GM19240 (cell line): ENCODE results near the gene RNF135.
A peak's percentile ranks its signal among the peaks of the same experiment; 100 is the strongest.
"Not testable (repeated sequence)": the region's sequence is repeated elsewhere in the genome, so short reads cannot be mapped to it uniquely, and the experiment has no call there.

Experiments used
- DNase-seq: peaks from one replicate; pipeline ENCODE4 v3.0.0; 2011; ENCODE audit warnings: low spot score; ENCODE audit not compliant: insufficient read length

RNF135 gene

GRCh38 chr17:30997842-30998241 is 27.0 kb downstream of the RNF135 start:
- no peak for DNase-seq

GRCh38 chr17:31002047-31002446 is 31.2 kb downstream of the RNF135 start:
- no peak for DNase-seq

DNA sequence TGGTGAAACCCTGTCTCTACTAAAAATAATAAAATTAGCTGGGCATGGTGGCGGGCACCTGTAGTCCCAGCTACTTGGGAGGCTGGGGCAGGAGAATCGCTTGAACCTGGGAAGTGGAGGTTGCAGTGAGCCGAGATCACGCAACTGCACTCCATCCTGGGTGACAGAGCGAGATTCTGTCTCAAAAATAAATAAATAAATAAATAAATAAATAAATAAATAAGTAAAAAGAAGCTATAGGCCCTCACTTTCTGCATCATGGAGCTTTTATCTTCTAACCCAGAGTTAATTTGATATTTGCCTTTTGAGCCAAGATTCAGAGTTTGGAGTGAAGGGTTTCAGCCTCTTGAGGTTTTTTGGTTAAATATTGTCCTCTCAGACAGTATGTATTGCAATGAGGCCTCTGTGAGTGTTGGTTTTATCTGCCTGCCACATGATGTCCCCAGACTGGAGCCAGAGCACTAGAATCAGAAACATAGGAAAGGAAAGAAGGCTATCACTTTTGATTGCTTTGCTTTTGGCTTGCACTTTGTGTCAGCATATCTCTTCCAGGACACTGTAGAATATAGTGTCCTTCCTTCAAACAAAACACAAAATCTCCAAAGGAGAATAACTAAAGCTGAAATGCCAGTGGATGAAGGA is 32.5 kb downstream of the RNF135 start:
- DNase-seq: no peak

DNA sequence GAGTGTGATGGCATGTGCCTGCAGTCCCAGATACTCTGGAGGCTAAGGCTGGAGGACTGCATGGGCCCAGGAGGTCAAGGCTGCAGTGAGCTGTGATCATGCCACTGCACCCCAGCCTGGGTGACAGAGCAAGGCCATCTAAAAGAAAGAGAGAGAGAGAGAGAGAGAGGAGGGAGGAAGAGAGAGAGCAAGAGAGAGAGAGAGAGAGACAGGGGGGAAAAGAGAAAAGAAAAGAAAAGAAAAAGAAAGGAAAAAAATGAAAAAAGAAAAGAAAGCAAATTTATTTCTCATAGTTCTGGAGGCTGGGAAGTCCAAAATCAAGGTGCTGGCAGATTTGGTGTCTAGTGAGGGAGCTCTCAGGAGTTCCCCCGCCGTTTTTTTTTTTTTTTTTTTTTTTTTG is 33.3 kb downstream of the RNF135 start:
- DNase-seq: no peak

- DNase-seq: no peak
These were observed 37.0 kb downstream of the RNF135 start for GRCh38 chr17:31007695-31008373.

DNA sequence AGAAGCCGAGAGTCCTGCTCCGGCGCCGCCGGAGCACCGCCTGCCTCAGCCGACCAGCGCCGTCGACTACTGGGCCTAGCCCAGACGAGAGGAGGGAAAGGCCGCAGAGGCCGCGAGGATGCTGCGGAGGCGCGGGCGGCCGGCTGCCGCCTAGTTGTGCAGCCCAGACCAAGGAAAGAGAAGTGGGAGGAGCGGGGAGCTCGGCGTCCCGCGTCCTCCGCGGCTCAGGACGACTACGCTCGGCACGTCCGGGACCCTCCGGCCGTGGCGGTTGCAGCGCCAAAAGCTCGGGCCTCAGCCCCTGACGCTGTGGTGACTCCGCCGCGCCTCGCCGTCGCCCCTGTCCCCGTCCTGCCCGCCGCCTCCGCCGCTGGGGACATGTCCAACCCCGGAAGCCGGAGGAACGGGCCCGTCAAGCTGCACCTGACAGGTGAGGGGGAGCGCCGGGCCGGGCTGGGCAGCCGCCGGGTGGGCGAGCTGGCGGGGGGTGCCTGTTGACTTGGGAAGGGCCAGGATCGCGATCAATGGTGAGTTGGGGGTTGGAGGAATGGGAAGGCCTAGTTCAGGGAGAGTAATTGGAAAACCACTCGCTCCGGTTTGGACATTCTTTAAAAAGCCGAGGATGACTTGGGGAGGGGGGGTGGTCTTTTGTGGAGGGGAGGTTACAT is 37.7 kb downstream of the RNF135 start:
- DNase-seq: peak; percentile 23

GRCh38 chr17:31009042-31009702 is 38.3 kb downstream of the RNF135 start:
- not testable (repeated sequence) for DNase-seq

GRCh38 chr17:31010014-31010413 is 39.2 kb downstream of the RNF135 start:
- not testable (repeated sequence) for DNase-seq

- DNase-seq: no peak
These were observed 43.0 kb downstream of the RNF135 start for GRCh38 chr17:31013844-31014243.

- DNase-seq: no peak
These were observed 44.8 kb downstream of the RNF135 start for GRCh38 chr17:31015639-31016038.

DNA sequence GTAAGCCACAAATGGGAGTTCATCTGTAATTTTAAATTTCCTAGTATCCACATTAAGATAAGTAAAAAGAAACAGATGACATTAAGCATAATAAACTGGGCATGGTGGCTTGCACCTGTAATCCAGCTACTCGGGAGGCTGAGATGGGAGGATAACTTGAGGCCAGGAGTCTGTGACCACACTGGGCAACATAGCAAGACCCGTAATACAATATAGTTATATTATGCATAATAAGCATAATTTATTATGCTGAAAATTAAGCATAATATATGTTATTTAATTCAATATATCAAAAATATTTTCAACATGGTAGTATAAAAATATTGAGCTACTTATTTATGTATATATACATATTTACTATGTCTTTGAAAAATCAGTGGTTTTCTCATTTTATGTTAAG is 48.2 kb downstream of the RNF135 start:
- DNase-seq: no peak

DNA sequence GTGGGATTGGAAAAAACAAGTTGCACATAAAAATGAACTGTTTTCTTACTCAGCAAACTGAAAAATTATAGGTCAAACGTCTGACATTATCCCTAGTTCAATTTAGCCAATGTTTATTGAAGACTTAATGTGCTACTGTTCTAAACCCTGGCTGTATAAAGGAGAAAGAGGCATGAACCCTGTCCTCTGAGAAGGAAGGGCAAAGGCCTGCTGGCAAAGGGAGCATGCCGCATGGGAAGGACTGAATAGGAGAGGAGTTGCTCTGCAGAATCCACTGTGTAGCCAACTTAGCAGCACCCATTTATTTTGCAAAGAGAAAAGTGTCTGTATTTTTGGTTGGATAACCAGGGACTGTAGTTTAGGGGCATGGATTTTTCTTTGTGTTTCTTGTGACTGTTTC is 52.3 kb downstream of the RNF135 start:
- not testable (repeated sequence) for DNase-seq

- DNase-seq: no peak
These were observed 61.0 kb downstream of the RNF135 start for GRCh38 chr17:31031841-31032240.

DNA sequence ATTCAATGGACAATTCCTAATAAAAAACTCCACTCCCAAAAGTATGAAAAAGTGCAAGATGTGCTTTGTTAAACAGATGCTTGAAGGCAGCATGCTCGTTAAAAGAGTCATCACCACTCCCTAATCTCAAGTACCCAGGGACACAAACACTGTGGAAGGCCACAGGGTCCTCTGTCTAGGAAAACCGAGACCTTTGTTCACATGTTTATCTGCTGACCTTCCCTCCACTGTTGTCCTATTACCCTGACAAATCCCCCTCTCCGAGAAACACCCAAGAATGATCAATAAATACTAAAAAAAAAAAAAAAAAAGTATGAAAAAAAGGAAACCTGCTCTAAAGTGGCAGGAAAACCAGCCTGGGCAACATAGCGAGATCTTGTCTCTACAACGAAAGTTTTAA is 64.8 kb downstream of the RNF135 start:
- DNase-seq: not testable (repeated sequence)

GRCh38 chr17:31040837-31041236 is 70.0 kb downstream of the RNF135 start:
- DNase-seq: not testable (repeated sequence)

DNA sequence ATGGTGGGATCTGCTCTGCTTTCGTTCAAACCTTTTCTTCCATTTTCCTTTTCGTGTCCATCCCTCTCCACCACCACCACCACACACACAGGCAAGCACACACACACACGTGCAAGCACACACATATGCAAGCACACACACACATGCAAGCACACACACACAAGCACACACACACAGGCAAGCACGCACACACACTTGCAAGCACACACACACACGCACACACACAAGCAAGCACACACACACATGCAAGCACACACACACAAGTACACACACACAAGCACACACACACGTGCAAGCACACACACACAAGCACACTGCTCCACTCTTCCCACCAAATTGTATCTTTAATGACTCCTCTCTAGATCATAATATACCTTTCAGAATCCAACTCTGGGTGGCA is 71.5 kb downstream of the RNF135 start:
- DNase-seq: not testable (repeated sequence)

GRCh38 chr17:31046856-31047425 is 76.1 kb downstream of the RNF135 start:
- not testable (repeated sequence) for DNase-seq

GRCh38 chr17:31048142-31048541 is 77.3 kb downstream of the RNF135 start:
- DNase-seq: no peak

- no peak for DNase-seq
These were observed 77.9 kb downstream of the RNF135 start for GRCh38 chr17:31048780-31049179.
